Measurements from ENCODE around the gene ATP10A.

DNA sequence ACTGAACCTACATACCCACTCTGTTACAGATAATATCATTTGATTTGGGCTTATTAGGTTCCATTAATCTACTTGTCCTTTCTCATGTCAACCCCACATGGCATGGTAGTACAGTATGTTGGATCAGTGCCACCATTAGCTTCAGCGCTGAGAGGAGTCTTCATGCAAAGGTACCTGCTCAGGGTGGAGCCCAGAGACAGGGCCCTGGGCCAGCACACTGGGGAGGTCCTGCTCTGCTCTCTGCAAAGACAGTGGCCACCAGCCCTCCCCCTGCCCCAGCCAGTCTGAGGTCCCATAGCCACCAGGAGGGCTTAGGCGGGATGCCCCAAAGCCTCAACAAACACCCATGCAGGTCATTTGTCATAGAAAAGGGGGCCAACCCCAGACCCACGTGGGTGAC is 71.0 kb downstream of the ATP10A start:
- TF ChIP-seq FOXP2 (optimal IDR thresholded peaks at IDR 0.05; ENCODE audit: control extremely low read depth, extremely low read length, insufficient read depth): no peak
- TF ChIP-seq POLR2AphosphoS5 (IDR thresholded peaks at IDR 0.05; ENCODE audit: borderline replicate concordance, low read depth, low read length): no peak
